IMR-90 (cell line): ENCODE data around the gene TRPM3. TPM values are rescaled to one million over a fixed set of nuclear protein-coding genes. Genes with fewer than 3 reads are reported as not detected.

Experiments used
- ATAC-seq: fragments of 200-7000 bp; cut with Tn5 transposase; 2 replicates; pipeline ENCODE4 v1.9.1; 2020; ENCODE audit warnings: low read depth, mild to moderate bottlenecking, moderate library complexity
- BruUV-seq: library from RNA; stranded (reverse); fragments of 400-500 nt; replicated peaks from 2 replicates; lab custom pipeline; 2021; lab: Mats Ljungman, UMichigan
- CTCF ChIA-PET: fragments of 300-600 bp; formaldehyde crosslinking; extraction: SDS; loops from one replicate; lab custom pipeline; 2021; ENCODE audit warnings: antibody characterized with exemption; lab: Yijun Ruan, JAX
- POLR2A ChIA-PET: fragments of 300-600 bp; sonication (Branson Sonifier 250); formaldehyde crosslinking; loops from one replicate; lab custom pipeline; 2022; ENCODE audit warnings: antibody characterized with exemption; ENCODE audit not compliant: unreplicated experiment; lab: Charles Lee
- DNase-seq: peaks from one replicate; pipeline ENCODE4 v3.0.0; 2013
- H2AFZ ChIP-seq: replicated peaks from 2 replicates; pipeline ENCODE3; 2013; ENCODE audit warnings: low read length, mild to moderate bottlenecking; ENCODE audit not compliant: poor library complexity
- H2AK5ac ChIP-seq: 2 replicates; pipeline ENCODE4 v1.6.1; 2013; ENCODE audit warnings: low read depth, low read length, inconsistent platforms
- H2AK9ac ChIP-seq: replicated peaks from 2 replicates; pipeline ENCODE3; 2013; ENCODE audit warnings: mild to moderate bottlenecking, low read depth, low read length, moderate library complexity; ENCODE audit not compliant: poor library complexity
- H2BK120ac ChIP-seq: 2 replicates; pipeline ENCODE4 v1.6.1; 2013; ENCODE audit warnings: low read depth, low read length, inconsistent platforms
- H2BK15ac ChIP-seq: 3 replicates; pipeline ENCODE4 v1.6.1; 2013; ENCODE audit warnings: low read depth, low read length, inconsistent platforms
- H2BK20ac ChIP-seq: 2 replicates; pipeline ENCODE4 v1.6.1; 2013; ENCODE audit warnings: low read depth, mild to moderate bottlenecking, inconsistent platforms, low read length, moderate library complexity
- H2BK5ac ChIP-seq: 2 replicates; pipeline ENCODE4 v1.6.1; 2013; ENCODE audit warnings: mild to moderate bottlenecking, low read depth, low read length, inconsistent platforms; ENCODE audit not compliant: poor library complexity, severe bottlenecking
- H3K14ac ChIP-seq: replicated peaks from 2 replicates; pipeline ENCODE4 v1.6.1; 2013; ENCODE audit warnings: low read depth, low read length, inconsistent platforms
- H3K18ac ChIP-seq: 2 replicates; pipeline ENCODE4 v1.6.1; 2013; ENCODE audit warnings: low read depth, low read length, control low read depth
- H3K23ac ChIP-seq: 2 replicates; pipeline ENCODE4 v1.6.1; 2013; ENCODE audit warnings: low read depth, low read length, inconsistent platforms
- H3K27ac ChIP-seq: 2 replicates; pipeline ENCODE4 v1.5.1; 2013; ENCODE audit warnings: mild to moderate bottlenecking, control low read depth, low read length; ENCODE audit not compliant: insufficient read depth
- H3K27me3 ChIP-seq: 2 replicates; pipeline ENCODE4 v1.6.1; 2013; ENCODE audit warnings: low read length; ENCODE audit not compliant: control insufficient read depth, insufficient read depth
- H3K36me3 ChIP-seq: 2 replicates; pipeline ENCODE4 v1.6.1; 2013; ENCODE audit warnings: low read length, mixed read lengths; ENCODE audit not compliant: control insufficient read depth, insufficient read depth
- H3K4ac ChIP-seq: 2 replicates; pipeline ENCODE4 v1.6.1; 2013; ENCODE audit warnings: low read depth, low read length, inconsistent platforms
- H3K4me1 ChIP-seq: 2 replicates; pipeline ENCODE4 v1.6.1; 2013; ENCODE audit warnings: low read length, mixed read lengths; ENCODE audit not compliant: control insufficient read depth, insufficient read depth
- H3K4me2 ChIP-seq: 2 replicates; pipeline ENCODE4 v1.6.1; 2013; ENCODE audit warnings: low read depth, mild to moderate bottlenecking, control low read depth, low read length, moderate library complexity
- H3K4me3 ChIP-seq: 2 replicates; pipeline ENCODE4 v1.5.1; 2013; ENCODE audit warnings: low read depth, mild to moderate bottlenecking, control low read depth, low read length, moderate library complexity; ENCODE audit not compliant: insufficient read depth
- H3K56ac ChIP-seq: 2 replicates; pipeline ENCODE4 v1.6.1; 2013; ENCODE audit warnings: low read length, inconsistent platforms; ENCODE audit not compliant: insufficient read depth; ENCODE audit errors: extremely low read depth
- H3K79me1 ChIP-seq, 2 experiments: 2 replicates each; pipeline ENCODE4 v1.6.1; 2013; ENCODE audit warnings: low read length in 2 of 2, inconsistent platforms in 1 of 2, low read depth in 1 of 2
- H3K9ac ChIP-seq: 2 replicates; pipeline ENCODE4 v1.6.1; 2013; ENCODE audit warnings: low read depth, low read length, control low read depth
- H3K9me1 ChIP-seq: 2 replicates; pipeline ENCODE4 v1.6.1; 2013; ENCODE audit warnings: low read length, inconsistent platforms; ENCODE audit not compliant: insufficient read depth
- H3K9me3 ChIP-seq: 2 replicates; pipeline ENCODE4 v1.6.1; 2013; ENCODE audit warnings: low read length; ENCODE audit not compliant: control insufficient read depth, insufficient read depth
- H4K20me1 ChIP-seq: 2 replicates; pipeline ENCODE4 v1.6.1; 2013; ENCODE audit warnings: low read length, inconsistent platforms; ENCODE audit not compliant: insufficient read depth
- H4K5ac ChIP-seq: 2 replicates; pipeline ENCODE4 v1.6.1; 2013; ENCODE audit warnings: mild to moderate bottlenecking, low read depth, low read length, control low read depth
- H4K8ac ChIP-seq, 2 experiments: 2 replicates each; pipeline ENCODE4 v1.6.1; 2013; ENCODE audit warnings: low read depth in 2 of 2, low read length in 2 of 2, control low read depth in 1 of 2, inconsistent platforms in 1 of 2
- H4K91ac ChIP-seq: 2 replicates; pipeline ENCODE4 v1.6.1; 2013; ENCODE audit warnings: low read depth, low read length, inconsistent platforms; ENCODE audit not compliant: insufficient read depth
- BHLHE40 ChIP-seq: fragments of 150-350 bp; IDR thresholded peaks from 2 replicates; pipeline ENCODE4 v1.6.1; 2016; ENCODE audit warnings: mild to moderate bottlenecking, low read depth, low read length
- CEBPB ChIP-seq: IDR thresholded peaks from 2 replicates; pipeline ENCODE4 v1.6.1; 2012; ENCODE audit warnings: low read depth, low read length, improper control_type of control experiment
- CHD1 ChIP-seq: IDR thresholded peaks from 2 replicates; pipeline ENCODE4 v1.6.1; 2012; ENCODE audit warnings: low read depth, low read length, improper control_type of control experiment
- FOS ChIP-seq: fragments of 150-350 bp; IDR thresholded peaks from 2 replicates; pipeline ENCODE4 v1.6.1; 2016; ENCODE audit warnings: low read depth, low read length
- MAFK ChIP-seq: IDR thresholded peaks from 2 replicates; pipeline ENCODE4 v1.6.1; 2012; ENCODE audit warnings: low read depth, low read length, improper control_type of control experiment
- MAZ ChIP-seq: IDR thresholded peaks from 2 replicates; pipeline ENCODE4 v1.6.1; 2012; ENCODE audit warnings: low read depth, mild to moderate bottlenecking, low read length, improper control_type of control experiment, moderate library complexity, borderline replicate concordance
- MXI1 ChIP-seq: IDR thresholded peaks from 2 replicates; pipeline ENCODE4 v1.6.1; 2012; ENCODE audit warnings: low read depth, mild to moderate bottlenecking, low read length, moderate library complexity, borderline replicate concordance
- NFE2L2 ChIP-seq: fragments of 150-350 bp; IDR thresholded peaks from 2 replicates; pipeline ENCODE4 v1.6.1; 2016; ENCODE audit warnings: low read depth, mild to moderate bottlenecking, low read length
- POLR2A ChIP-seq: IDR thresholded peaks from 2 replicates; pipeline ENCODE4 v1.6.1; 2012; ENCODE audit warnings: mild to moderate bottlenecking, low read depth, low read length
- RAD21 ChIP-seq: IDR thresholded peaks from 2 replicates; pipeline ENCODE4 v1.6.1; 2012; ENCODE audit warnings: low read length, improper control_type of control experiment
- RCOR1 ChIP-seq: IDR thresholded peaks from 2 replicates; pipeline ENCODE4 v1.6.1; 2012; ENCODE audit warnings: mild to moderate bottlenecking, low read length, improper control_type of control experiment; ENCODE audit not compliant: insufficient replicate concordance
- RFX5 ChIP-seq: IDR thresholded peaks from 2 replicates; pipeline ENCODE4 v1.8.0; 2012; ENCODE audit warnings: low read depth, mild to moderate bottlenecking, low read length, moderate library complexity
- SMC3 ChIP-seq: fragments of 150-350 bp; IDR thresholded peaks from 2 replicates; pipeline ENCODE4 v1.6.1; 2016; ENCODE audit warnings: low read depth, mild to moderate bottlenecking, antibody characterized with exemption, low read length, moderate library complexity
- WGBS, 2 experiments: methylation state at CpG; one replicate each; pipeline versions ENCODE4 v1.1.5 to v1.1.7; 2013; ENCODE audit warnings: missing lambda C conversion rate in 2 of 2; ENCODE audit not compliant: insufficient read length in 1 of 2; ENCODE audit errors: extremely low coverage in 2 of 2; 5-methylcytosine and 5-hydroxymethylcytosine counted together
- dilution Hi-C: fragments of 300-500 bp; cut with HindIII; formaldehyde crosslinking; loops from one replicate; pipeline ENCODE4 v1.14.3; 2018; ENCODE audit warnings: low sequenced_read_pairs; ENCODE audit not compliant: unreplicated experiment
- in situ Hi-C: fragments of 300-500 bp; cut with MboI; formaldehyde crosslinking; loops from 3 replicates; pipeline ENCODE4 v1.14.3; 2019; ENCODE audit warnings: low sequenced_read_pairs, inconsistent platforms, mixed read lengths
- intact Hi-C: fragments of 100-400 bp; cut with micrococcal nuclease; formaldehyde crosslinking; loops from 2 replicates; pipeline ENCODE4 v1.10.0; 2022
- polyA plus RNA-seq, 3 experiments: library from polyadenylated mRNA; depleted of rRNA; stranded (reverse); fragments of >200 nt; gene quantifications; 2 replicates each; pipeline ENCODE4 v1.2.3, GENCODE V29; 2012; ENCODE audit warnings: low replicate concordance in 1 of 3
- total RNA-seq: library from RNA; depleted of rRNA; stranded (reverse); fragments of >200 nt; gene quantifications from 2 replicates; pipeline ENCODE4 v1.2.3, GENCODE V29; 2012
- TF ChIP-seq, protein P1 (sequence below): fragments of 150-350 bp; IDR thresholded peaks from 2 replicates; pipeline ENCODE4 v1.6.1; 2017; ENCODE audit warnings: mild to moderate bottlenecking, antibody characterized with exemption, low read length, low read depth
- TF ChIP-seq, protein P2 (sequence below): fragments of 150-350 bp; IDR thresholded peaks from 2 replicates; pipeline ENCODE4 v1.6.1; 2016; ENCODE audit warnings: low read depth, mild to moderate bottlenecking, low read length, moderate library complexity, borderline replicate concordance

The TRPM3 gene
- total and polyA plus RNA-seq, 2 of the 4 experiments (the other 2 are of a cell fraction): not detected

GRCh38 chr9:70609542-70610286, 511.7 kb downstream of the TRPM3 start:
- Histone ChIP-seq H3K9ac (no peak overlapping the region), H2AFZ (peak overlapping the region; percentile 73), H2BK15ac (peak overlapping the region; percentile 64; the same call in 1 of the 3 replicates), H2BK120ac (peak overlapping the region; percentile 65), H3K9me1 (peaks cover 6% of the 10 kb centered on the region), H3K4me1 (peaks cover 9% of the 10 kb centered on the region), H3K18ac (peak overlapping the region; percentile 65; the same call in 1 of the 2 replicates), H3K23ac (peak overlapping the region; percentile 55; the same call in 1 of the 2 replicates), H3K27ac (0 out of 2 replicates have a peak overlapping the region, but pooled peaks have one; percentile 41), H3K36me3 (no peaks in the 10 kb centered on the region), H2BK5ac (peak overlapping the region; percentile 77), H3K56ac (no peak overlapping the region), H3K4me2 (peak overlapping the region; percentile 57; the same call in 1 of the 2 replicates), H3K4me3 (no peak overlapping the region), H3K4ac (peak overlapping the region; percentile 42; the same call in 1 of the 2 replicates), H4K20me1 (no peaks in the 10 kb centered on the region), H2AK5ac (peak overlapping the region; percentile 79; the same call in 1 of the 2 replicates), H4K91ac (no peak overlapping the region), H3K14ac (peak overlapping the region; percentile 77), H3K79me1 (no peaks in the 10 kb centered on the region), H2AK9ac (no peak overlapping the region), H2BK20ac (peak overlapping the region; percentile 82), H3K27me3 (no peaks in the 10 kb centered on the region), H3K9me3 (no peaks in the 10 kb centered on the region), H4K5ac (peak overlapping the region; percentile 58; the same call in 1 of the 2 replicates), H4K8ac (peak overlapping the region in 1 of 2 experiments; percentile 65; a peak in 1 of 4 replicates)
- intact Hi-C loops: loop anchor here (5.0 to 10.0 kb wide), 2 partner anchors 362 to 665 kb away; no protein-coding TSS in a partner anchor
- dilution Hi-C loops: no loop called here
- POLR2A ChIA-PET: interaction anchor here (0.7 kb wide), 1 partner anchor 1671 kb away, joined by 3 read pairs; no protein-coding TSS in a partner anchor
- WGBS, 2 experiments: 100% methylated on average over 1 of the region's 6 CpGs; no CpG with 5 or more reads in 1 of the 2 experiments
- DNase-seq (peak; percentile 98), ATAC-seq (peak; percentile 83)
- in situ Hi-C loops: loop anchor here (10.0 to 25.0 kb wide), 2 partner anchors 485 to 647 kb away; no protein-coding TSS in a partner anchor
- BruUV-seq: no TSS peak
- CTCF ChIA-PET: no interaction called here
- TF ChIP-seq MAFK: peak; percentile 40; the same call in 1 of the 2 replicates
- no peak for TF ChIP-seq RCOR1
- peak; percentile 34; the same call in 1 of the 2 replicates for TF ChIP-seq CEBPB
- TF ChIP-seq NFE2L2: no peak
- TF ChIP-seq SMC3: no peak
- no peak for TF ChIP-seq RAD21
- no peak for TF ChIP-seq RFX5
- TF ChIP-seq, protein P1, sequence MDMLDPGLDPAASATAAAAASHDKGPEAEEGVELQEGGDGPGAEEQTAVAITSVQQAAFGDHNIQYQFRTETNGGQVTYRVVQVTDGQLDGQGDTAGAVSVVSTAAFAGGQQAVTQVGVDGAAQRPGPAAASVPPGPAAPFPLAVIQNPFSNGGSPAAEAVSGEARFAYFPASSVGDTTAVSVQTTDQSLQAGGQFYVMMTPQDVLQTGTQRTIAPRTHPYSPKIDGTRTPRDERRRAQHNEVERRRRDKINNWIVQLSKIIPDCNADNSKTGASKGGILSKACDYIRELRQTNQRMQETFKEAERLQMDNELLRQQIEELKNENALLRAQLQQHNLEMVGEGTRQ: peak; percentile 58
- TF ChIP-seq BHLHE40: peak; percentile 46
- TF ChIP-seq POLR2A: no peak
- TF ChIP-seq MXI1: peak; percentile 47; the same call in 1 of the 2 replicates
- TF ChIP-seq MAZ: no peak
- TF ChIP-seq, protein P2, sequence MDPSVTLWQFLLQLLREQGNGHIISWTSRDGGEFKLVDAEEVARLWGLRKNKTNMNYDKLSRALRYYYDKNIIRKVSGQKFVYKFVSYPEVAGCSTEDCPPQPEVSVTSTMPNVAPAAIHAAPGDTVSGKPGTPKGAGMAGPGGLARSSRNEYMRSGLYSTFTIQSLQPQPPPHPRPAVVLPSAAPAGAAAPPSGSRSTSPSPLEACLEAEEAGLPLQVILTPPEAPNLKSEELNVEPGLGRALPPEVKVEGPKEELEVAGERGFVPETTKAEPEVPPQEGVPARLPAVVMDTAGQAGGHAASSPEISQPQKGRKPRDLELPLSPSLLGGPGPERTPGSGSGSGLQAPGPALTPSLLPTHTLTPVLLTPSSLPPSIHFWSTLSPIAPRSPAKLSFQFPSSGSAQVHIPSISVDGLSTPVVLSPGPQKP: no peak
- peak; percentile 59; the same call in 1 of the 2 replicates for TF ChIP-seq FOS
- no peak for TF ChIP-seq CHD1
